Transverse colon (tissue), 4 donors: ENCODE measurements around the gene SPATA2. TPM values are rescaled to one million over a fixed set of nuclear protein-coding genes. Genes with fewer than 3 reads are reported as not detected.

Experiments used
- DNase-seq: peaks from one replicate; pipeline ENCODE4 v3.0.0-alpha.2; 2019
- H3K27ac ChIP-seq, 4 donors: fragments of 200-600 bp; sonication (generic); 2 replicates each; pipeline ENCODE4 v1.5.1; 2016 to 2018; ENCODE audit warnings: inconsistent platforms in 4 of 4
- H3K27me3 ChIP-seq: fragments of 200-600 bp; sonication (generic); 2 replicates; pipeline ENCODE4 v1.5.1; 2017; ENCODE audit warnings: inconsistent platforms
- H3K36me3 ChIP-seq, 4 donors: fragments of 200-600 bp; sonication (generic); 2 replicates each; pipeline ENCODE4 v1.5.1; 2017 to 2019; ENCODE audit warnings: inconsistent platforms in 4 of 4
- H3K4me1 ChIP-seq, 4 donors: fragments of 200-600 bp; sonication (generic); 2 replicates each; pipeline ENCODE4 v1.5.1; 2017 to 2020; ENCODE audit warnings: inconsistent platforms in 4 of 4
- H3K4me3 ChIP-seq, 4 donors: fragments of 200-600 bp; sonication (generic); 1 replicate in 1 of 4; 2 replicates in 3 of 4; pipeline versions ENCODE4 v1.5.1 to v1.6.1; 2017 to 2019; ENCODE audit warnings: inconsistent platforms in 4 of 4
- H3K9me3 ChIP-seq, 2 donors: fragments of 200-600 bp; sonication (generic); 2 replicates each; pipeline ENCODE4 v1.5.1; 2017 to 2019; ENCODE audit warnings: inconsistent platforms in 2 of 2
- CTCF ChIP-seq, 5 experiments: fragments of 200-600 bp in 3 of 5; fragments of 450-650 bp in 2 of 5; sonication (generic) in 3 of 5; IDR thresholded peaks; 1 replicate in 2 of 5; 2 replicates in 3 of 5; pipeline ENCODE4 v1.5.1; 2016 to 2017; ENCODE audit warnings: antibody characterized with exemption in 5 of 5, inconsistent platforms in 3 of 5, mild to moderate bottlenecking in 2 of 5, moderate library complexity in 1 of 5
- EP300 ChIP-seq: sonication (generic); formaldehyde crosslinking; IDR thresholded peaks from one replicate; pipeline ENCODE4 v1.6.1; 2017; ENCODE audit warnings: antibody characterized with exemption, low read depth
- POLR2A ChIP-seq: fragments of 450-650 bp; IDR thresholded peaks from one replicate; pipeline ENCODE4 v1.6.1; 2016; ENCODE audit warnings: antibody characterized with exemption, mild to moderate bottlenecking, moderate library complexity
- POLR2AphosphoS5 ChIP-seq, 3 donors: sonication (generic); formaldehyde crosslinking; IDR thresholded peaks; one replicate each; pipeline ENCODE4 v1.6.1; 2016; ENCODE audit warnings: antibody characterized with exemption in 3 of 3
- WGBS, 2 donors: methylation state at CpG; one replicate each; pipeline ENCODE4 v1.1.5; 2018; ENCODE audit warnings: low coverage in 1 of 2; 5-methylcytosine and 5-hydroxymethylcytosine counted together
- in situ Hi-C, 4 donors: fragments of 200-750 bp; cut with MboI; loops; one replicate each; pipeline versions ENCODE4 v1.15.0 to v1.15.1; 2017; ENCODE audit warnings: low sequenced_read_pairs in 3 of 4, low pct_ligation_motif_present in 1 of 4, low pct_unique_long_range_greater_than_20kb in 1 of 4
- intact Hi-C: fragments of 100-400 bp; cut with DNase I; formaldehyde crosslinking; loops from one replicate; pipeline ENCODE4 v1.15.1; 2023; ENCODE audit warnings: low total_unique reads
- total RNA-seq, 4 donors: library from RNA; depleted of rRNA; stranded (reverse); fragments of >200 nt; gene quantifications; one replicate each; pipeline ENCODE4 v1.1.0, GENCODE V29; 2016

Gene SPATA2
- total RNA-seq, 4 donors from 2014 or later, result 4.0 to 40.0 (median 17.2) TPM

- 49 to 59% methylated on average over 3 to 6 of the region's 6 CpGs for WGBS, 2 donors
- in situ Hi-C loops (no loop called here), intact Hi-C loops (no loop called here)
- Histone ChIP-seq H3K4me3 (no peak overlapping the region), H3K27ac (peak overlapping the region in 1 of 4 donors; percentile 11), H3K36me3 (no peaks in the 10 kb centered on the region), H3K4me1 (peaks cover 0 to 28% (median 13%) of the 10 kb centered on the region in 4 donors), H3K27me3 (no peaks in the 10 kb centered on the region), H3K9me3 (no peaks in the 10 kb centered on the region)
- TF ChIP-seq CTCF (IDR thresholded peaks at IDR 0.05), result no peak
- no peak for TF ChIP-seq EP300
- TF ChIP-seq POLR2AphosphoS5 (IDR thresholded peaks at IDR 0.05), result no peak
- no peak for TF ChIP-seq POLR2A
- no peak for DNase-seq
These were observed 21.3 kb downstream of the SPATA2 start for GRCh38 chr20:49894073-49894470.

GRCh38 chr20:49893242-49894072 lies 21.9 kb downstream of the SPATA2 start:
- Histone ChIP-seq H3K9me3 (no peaks in the 10 kb centered on the region), H3K4me3 (no peak overlapping the region), H3K4me1 (peaks cover 0 to 32% (median 16%) of the 10 kb centered on the region in 4 donors), H3K36me3 (no peaks in the 10 kb centered on the region), H3K27ac (peak overlapping the region in 1 of 4 donors; percentile 11), H3K27me3 (no peaks in the 10 kb centered on the region)
- WGBS, 2 donors, result 65% methylated on average over 12 of the region's 12 CpGs; no CpG with 5 or more reads in 1 of the 2 donors
- intact Hi-C loops, result no loop called here
- TF ChIP-seq POLR2AphosphoS5 (IDR thresholded peaks at IDR 0.05) (no peak), EP300 (no peak), POLR2A (no peak), CTCF (IDR thresholded peaks at IDR 0.05) (no peak)
- DNase-seq, result no peak
- in situ Hi-C loops, result no loop called here

DNA sequence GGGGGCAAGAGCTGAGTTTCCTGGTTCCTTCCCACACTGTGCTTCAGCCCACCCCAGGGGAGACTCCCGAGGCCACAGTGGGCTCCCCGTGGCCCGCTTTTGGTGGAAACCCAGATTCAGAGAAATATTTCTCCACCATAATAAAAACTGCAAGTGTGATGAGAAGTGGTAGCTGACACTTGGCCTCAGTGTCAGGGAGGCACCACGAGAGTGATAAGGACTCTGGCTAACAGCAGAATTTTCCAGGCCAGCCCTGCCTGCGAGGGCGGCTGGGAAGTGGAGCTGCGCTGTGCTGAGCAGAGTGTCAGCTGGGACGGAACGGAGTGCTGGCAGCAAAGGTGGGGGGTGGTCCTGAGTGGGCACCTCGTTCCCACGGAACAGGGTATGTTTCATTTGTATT lies 22.5 kb downstream of the SPATA2 start:
- intact Hi-C loops, result no loop called here
- no peak for DNase-seq
- WGBS, 2 donors, result 44 to 80% methylated on average over 3 to 11 of the region's 11 CpGs
- no peak overlapping the region for H3K4me3 ChIP-seq
- in situ Hi-C loops, result no loop called here
- no peaks in the 10 kb centered on the region for H3K36me3 ChIP-seq
- H3K27ac ChIP-seq, result no peak overlapping the region
- peaks cover 0 to 37% (median 16%) of the 10 kb centered on the region in 4 donors for H3K4me1 ChIP-seq
- H3K9me3 ChIP-seq, result no peaks in the 10 kb centered on the region
- TF ChIP-seq POLR2A (no peak), CTCF (IDR thresholded peaks at IDR 0.05) (no peak), EP300 (no peak), POLR2AphosphoS5 (IDR thresholded peaks at IDR 0.05) (no peak)
- H3K27me3 ChIP-seq, result no peaks in the 10 kb centered on the region

DNA sequence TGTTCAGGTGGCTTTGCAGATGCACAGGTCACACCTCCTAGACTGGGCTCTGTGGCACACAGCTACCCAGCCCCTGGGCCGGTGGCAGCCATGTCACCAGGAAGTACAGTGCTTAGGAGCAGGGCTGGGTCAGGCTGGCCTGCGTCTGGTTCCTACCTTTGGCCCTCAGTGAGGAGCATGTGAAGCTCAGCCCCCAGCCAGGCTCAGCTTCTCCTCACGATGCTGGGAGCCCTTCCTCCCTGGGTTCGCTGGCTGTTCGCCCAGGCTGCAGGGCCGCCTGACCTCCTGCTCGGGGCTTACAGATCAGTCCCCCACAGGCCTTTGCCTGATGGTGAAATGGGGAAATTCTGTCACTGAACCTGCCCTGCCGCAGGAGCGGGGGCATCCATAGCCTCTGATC lies 23.1 kb downstream of the SPATA2 start:
- H3K27ac ChIP-seq, result no peak overlapping the region
- in situ Hi-C loops (no loop called here), intact Hi-C loops (no loop called here)

More for the DNA sequence above, 23.1 kb downstream of the SPATA2 start:
- Histone ChIP-seq H3K4me3 (no peak overlapping the region), H3K9me3 (no peaks in the 10 kb centered on the region), H3K36me3 (no peaks in the 10 kb centered on the region), H3K4me1 (peaks cover 0 to 40% (median 16%) of the 10 kb centered on the region in 4 donors), H3K27me3 (no peaks in the 10 kb centered on the region)
- 84% methylated on average over 6 of the region's 9 CpGs; no CpG with 5 or more reads in 1 of the 2 donors for WGBS, 2 donors
- TF ChIP-seq POLR2AphosphoS5 (IDR thresholded peaks at IDR 0.05) (no peak), EP300 (no peak), CTCF (IDR thresholded peaks at IDR 0.05) (no peak), POLR2A (no peak)
- no peak for DNase-seq
